ENCODE measurements around the gene TXNL4A. TPM values are rescaled to one million over a fixed set of nuclear protein-coding genes. Genes with fewer than 3 reads are reported as not detected.

Gene TXNL4A
- total and polyA plus RNA-seq, 8 donors, result 54.7 to 106 (median 69.3) TPM

GRCh38 chr18:79937103-79937860 lies 51.1 kb downstream of the TXNL4A start:
- Histone ChIP-seq H3K27ac (no peak overlapping the region), H3K36me3 (peaks cover 0 to 77% of the 10 kb centered on the region in 2 donors), H3K9me3 (peaks cover 0 to 20% of the 10 kb centered on the region in 2 donors), H3K27me3 (no peaks in the 10 kb centered on the region), H3K4me1 (peaks cover 4 to 5% of the 10 kb centered on the region in 2 donors), H3K4me3 (no peak overlapping the region)
- intact Hi-C loops (cut with DNase I), result no loop called here
- ATAC-seq (no peak), DNase-seq (peak in 2 of 4 donors; percentile 17 to 29)
- TF ChIP-seq CTCF (IDR thresholded peaks at IDR 0.05), result no peak

GRCh38 chr18:79936641-79937040 lies 51.7 kb downstream of the TXNL4A start:
- no peak overlapping the region for H3K4me3 ChIP-seq
- H3K4me1 ChIP-seq, result peaks cover 4 to 5% of the 10 kb centered on the region in 2 donors
- peak in 2 of 4 donors; percentile 24 to 61 for DNase-seq
- intact Hi-C loops (cut with DNase I), result no loop called here
- H3K9me3 ChIP-seq, result peaks cover 0 to 26% of the 10 kb centered on the region in 2 donors
- H3K36me3 ChIP-seq, result peaks cover 0 to 74% of the 10 kb centered on the region in 2 donors
- no peak overlapping the region for H3K27ac ChIP-seq
- TF ChIP-seq CTCF (IDR thresholded peaks at IDR 0.05), result no peak
- ATAC-seq, result no peak
- H3K27me3 ChIP-seq, result no peaks in the 10 kb centered on the region

- Histone ChIP-seq H3K36me3 (peaks cover 0 to 74% of the 10 kb centered on the region in 2 donors), H3K9me3 (peaks cover 0 to 33% of the 10 kb centered on the region in 2 donors), H3K4me3 (no peak overlapping the region), H3K4me1 (peaks cover 4 to 5% of the 10 kb centered on the region in 2 donors), H3K27me3 (no peaks in the 10 kb centered on the region), H3K27ac (no peak overlapping the region)
- DNase-seq (peak in 2 of 4 donors; percentile 22 to 25), ATAC-seq (no peak)
- intact Hi-C loops (cut with DNase I), result no loop called here
- TF ChIP-seq CTCF (IDR thresholded peaks at IDR 0.05), result no peak
Measured at GRCh38 chr18:79935925-79936324, 52.4 kb downstream of the TXNL4A start.

GRCh38 chr18:79935499-79935898 lies 52.9 kb downstream of the TXNL4A start:
- Histone ChIP-seq H3K4me1 (peaks cover 4 to 5% of the 10 kb centered on the region in 2 donors), H3K4me3 (no peak overlapping the region), H3K9me3 (peaks cover 0 to 37% of the 10 kb centered on the region in 2 donors), H3K27ac (no peak overlapping the region), H3K27me3 (no peaks in the 10 kb centered on the region), H3K36me3 (peaks cover 0 to 71% of the 10 kb centered on the region in 2 donors)
- DNase-seq (peak in 2 of 4 donors; percentile 11 to 37), ATAC-seq (no peak)
- intact Hi-C loops (cut with DNase I), result no loop called here
- TF ChIP-seq CTCF (IDR thresholded peaks at IDR 0.05), result no peak

- intact Hi-C loops (cut with DNase I), result no loop called here
- H3K27ac ChIP-seq, result no peak overlapping the region
- H3K9me3 ChIP-seq, result peaks cover 0 to 41% of the 10 kb centered on the region in 2 donors
- H3K4me1 ChIP-seq, result peaks cover 4 to 5% of the 10 kb centered on the region in 2 donors
- peaks cover 0 to 71% of the 10 kb centered on the region in 2 donors for H3K36me3 ChIP-seq
- TF ChIP-seq CTCF (IDR thresholded peaks at IDR 0.05), result no peak
- DNase-seq (peak in 2 of 4 donors; percentile 8 to 28), ATAC-seq (no peak)
- H3K4me3 ChIP-seq, result no peak overlapping the region
- H3K27me3 ChIP-seq, result no peaks in the 10 kb centered on the region
Measured at GRCh38 chr18:79935098-79935480, 53.3 kb downstream of the TXNL4A start.

All from left lung (tissue), 10 donors.